ENCODE measurements around the gene PC.

The PC gene

GRCh38 chr11:66905631-66906030, 52.6 kb downstream of the PC start:
- TF ChIP-seq CTCF (conservative IDR thresholded peaks at IDR 0.05) = no peak
- H3K27ac ChIP-seq = no peak overlapping the region

- TF ChIP-seq CTCF (conservative IDR thresholded peaks at IDR 0.05) = no peak
- H3K27ac ChIP-seq = no peak overlapping the region
Observed at GRCh38 chr11:66904981-66905521, 53.1 kb downstream of the PC start.

GRCh38 chr11:66904561-66904960, 53.6 kb downstream of the PC start:
- no peak overlapping the region for H3K27ac ChIP-seq
- no peak for TF ChIP-seq CTCF (conservative IDR thresholded peaks at IDR 0.05)

GRCh38 chr11:66904055-66904454, 54.1 kb downstream of the PC start:
- no peak overlapping the region for H3K27ac ChIP-seq
- TF ChIP-seq CTCF (conservative IDR thresholded peaks at IDR 0.05) = no peak

GRCh38 chr11:66902486-66903177, 55.6 kb downstream of the PC start:
- H3K27ac ChIP-seq = no peak overlapping the region
- TF ChIP-seq CTCF (conservative IDR thresholded peaks at IDR 0.05) = no peak

GRCh38 chr11:66901964-66902390, 56.2 kb downstream of the PC start:
- TF ChIP-seq CTCF (conservative IDR thresholded peaks at IDR 0.05) = no peak
- no peak overlapping the region for H3K27ac ChIP-seq

GRCh38 chr11:66894141-66894540, 64.0 kb downstream of the PC start:
- no peak overlapping the region for H3K27ac ChIP-seq
- TF ChIP-seq CTCF (conservative IDR thresholded peaks at IDR 0.05) = no peak

Measured in VCaP (cell line).